ENCODE data around the gene ALS2.
A peak's percentile ranks its signal among the peaks of the same experiment; 100 is the strongest.
"Not testable (repeated sequence)": the region's sequence is repeated elsewhere in the genome, so short reads cannot be mapped to it uniquely, and the experiment has no call there.

Gene ALS2

GRCh38 chr2:201806442-201807170, 25.9 kb upstream of the ALS2 start, which contains the start of gene CDK15:
TSS of gene CDK15 (plus strand) at chr2:201806537. CDS start at chr2:201806665, 128 bp downstream.
- peak; percentile 80 for DNase-seq
- peak within 1 kb of the TSS; percentile 1 for H3K4me2 ChIP-seq (ENCODE audit: low read length, poor library complexity, severe bottlenecking)
- peak within 1 kb of the TSS; percentile 21 for H2BK15ac ChIP-seq (ENCODE audit: low read depth, poor library complexity, severe bottlenecking)
- H3K9ac ChIP-seq (ENCODE audit: low read length): peak within 1 kb of the TSS; percentile 80
- H3K18ac ChIP-seq (ENCODE audit: low read depth in 1 of 2, low read length in 2 of 2): peak within 1 kb of the TSS; percentile 1 to 71
- 24% methylated on average over 8 of the region's 10 CpGs for WGBS
- H2AK5ac ChIP-seq (ENCODE audit: low read length, severe bottlenecking): no peak within 1 kb of the TSS
- H4K8ac ChIP-seq (ENCODE audit: low read length): no peak within 1 kb of the TSS
- H3K4me1 ChIP-seq (ENCODE audit: control insufficient read depth, insufficient read depth, low read depth, low read length): peaks cover 6% of the 10 kb centered on the region
- H2BK12ac ChIP-seq (ENCODE audit: low read length in 2 of 2): peak within 1 kb of the TSS in 1 of 2 experiments; percentile 37
- H3K23ac ChIP-seq (ENCODE audit: low read length in 2 of 2): no peak within 1 kb of the TSS
- peak within 1 kb of the TSS in 1 of 2 experiments; percentile 68 for H3K4me3 ChIP-seq (ENCODE audit: insufficient read depth in 1 of 2, low read depth in 1 of 2, low read length in 2 of 2)
- H3K79me1 ChIP-seq (replicated peaks; ENCODE audit: low read length, poor library complexity, severe bottlenecking): no peaks in the 10 kb centered on the region
- H3K36me3 ChIP-seq (ENCODE audit: control insufficient read depth in 1 of 2, insufficient read depth in 2 of 2, low read depth in 1 of 2, low read length in 2 of 2): no peaks in the 10 kb centered on the region
- peak within 1 kb of the TSS; percentile 6 for H2AFZ ChIP-seq (ENCODE audit: low read depth, low read length)
- no peaks in the 10 kb centered on the region for H3K9me3 ChIP-seq (ENCODE audit: control insufficient read depth, low read length)
- no peak within 1 kb of the TSS for H2BK5ac ChIP-seq (ENCODE audit: low read depth, low read length, poor library complexity, severe bottlenecking)
- no peak within 1 kb of the TSS for H4K91ac ChIP-seq (ENCODE audit: low read length)
- H3K14ac ChIP-seq (ENCODE audit: low read length in 2 of 2): peak within 1 kb of the TSS in 1 of 2 experiments; percentile 2
- H3K27ac ChIP-seq (ENCODE audit: low read length, poor library complexity, severe bottlenecking): peak within 1 kb of the TSS; percentile 98
- H2BK120ac ChIP-seq (ENCODE audit: low read depth, low read length): no peak within 1 kb of the TSS
- H3K4ac ChIP-seq (ENCODE audit: low read depth in 1 of 2, low read length in 2 of 2): no peak within 1 kb of the TSS
- H3K27me3 ChIP-seq (ENCODE audit: control insufficient read depth in 1 of 2, insufficient read depth in 1 of 2, low read length in 2 of 2): no peaks in the 10 kb centered on the region

GRCh38 chr2:201798914-201799285, 18.2 kb upstream of the ALS2 start:
- H3K23ac ChIP-seq (ENCODE audit: low read length in 2 of 2); H2BK5ac ChIP-seq (ENCODE audit: low read depth, low read length, poor library complexity, severe bottlenecking); H3K14ac ChIP-seq (ENCODE audit: low read length in 2 of 2); H3K36me3 ChIP-seq (ENCODE audit: control insufficient read depth in 1 of 2, insufficient read depth in 2 of 2, low read depth in 1 of 2, low read length in 2 of 2); H3K4me1 ChIP-seq (ENCODE audit: control insufficient read depth, insufficient read depth, low read depth, low read length); H3K18ac ChIP-seq (ENCODE audit: low read depth in 1 of 2, low read length in 2 of 2); H4K91ac ChIP-seq (ENCODE audit: low read length); H3K27me3 ChIP-seq (ENCODE audit: control insufficient read depth in 1 of 2, insufficient read depth in 1 of 2, low read length in 2 of 2); H2BK120ac ChIP-seq (ENCODE audit: low read depth, low read length); H2BK12ac ChIP-seq (ENCODE audit: low read length in 2 of 2); H3K79me1 ChIP-seq (replicated peaks; ENCODE audit: low read length, poor library complexity, severe bottlenecking); H3K4me2 ChIP-seq (ENCODE audit: low read length, poor library complexity, severe bottlenecking); H2BK15ac ChIP-seq (ENCODE audit: low read depth, poor library complexity, severe bottlenecking); H2AFZ ChIP-seq (ENCODE audit: low read depth, low read length); H3K9ac ChIP-seq (ENCODE audit: low read length); H2AK5ac ChIP-seq (ENCODE audit: low read length, severe bottlenecking); H3K9me3 ChIP-seq (ENCODE audit: control insufficient read depth, low read length); H3K4ac ChIP-seq (ENCODE audit: low read depth in 1 of 2, low read length in 2 of 2); H3K4me3 ChIP-seq (ENCODE audit: insufficient read depth in 1 of 2, low read depth in 1 of 2, low read length in 2 of 2); H4K8ac ChIP-seq (ENCODE audit: low read length): not testable (repeated sequence)
- WGBS: 90% methylated on average over 2 of the region's 2 CpGs
- peak overlapping the region; percentile 99 for H3K27ac ChIP-seq (ENCODE audit: low read length, poor library complexity, severe bottlenecking)
- peak; percentile 44 for DNase-seq

- Histone ChIP-seq H4K91ac (ENCODE audit: low read length) (no peak overlapping the region), H3K4me3 (ENCODE audit: insufficient read depth in 1 of 2, low read depth in 1 of 2, low read length in 2 of 2) (no peak overlapping the region), H3K4me2 (ENCODE audit: low read length, poor library complexity, severe bottlenecking) (no peak overlapping the region), H3K27me3 (ENCODE audit: control insufficient read depth in 1 of 2, insufficient read depth in 1 of 2, low read length in 2 of 2) (no peaks in the 10 kb centered on the region), H3K27ac (ENCODE audit: low read length, poor library complexity, severe bottlenecking) (peak overlapping the region; percentile 99), H3K18ac (ENCODE audit: low read depth in 1 of 2, low read length in 2 of 2) (no peak overlapping the region), H3K79me1 (replicated peaks; ENCODE audit: low read length, poor library complexity, severe bottlenecking) (no peaks in the 10 kb centered on the region), H2BK12ac (ENCODE audit: low read length in 2 of 2) (no peak overlapping the region), H3K4ac (ENCODE audit: low read depth in 1 of 2, low read length in 2 of 2) (no peak overlapping the region), H3K9me3 (ENCODE audit: control insufficient read depth, low read length) (no peaks in the 10 kb centered on the region), H3K36me3 (ENCODE audit: control insufficient read depth in 1 of 2, insufficient read depth in 2 of 2, low read depth in 1 of 2, low read length in 2 of 2) (no peaks in the 10 kb centered on the region), H4K8ac (ENCODE audit: low read length) (no peak overlapping the region), H3K4me1 (ENCODE audit: control insufficient read depth, insufficient read depth, low read depth, low read length) (no peaks in the 10 kb centered on the region), H3K23ac (ENCODE audit: low read length in 2 of 2) (no peak overlapping the region), H2BK15ac (ENCODE audit: low read depth, poor library complexity, severe bottlenecking) (no peak overlapping the region), H3K9ac (ENCODE audit: low read length) (no peak overlapping the region), H2AK5ac (ENCODE audit: low read length, severe bottlenecking) (no peak overlapping the region), H2BK120ac (ENCODE audit: low read depth, low read length) (no peak overlapping the region), H2BK5ac (ENCODE audit: low read depth, low read length, poor library complexity, severe bottlenecking) (no peak overlapping the region), H3K14ac (ENCODE audit: low read length in 2 of 2) (no peak overlapping the region), H2AFZ (ENCODE audit: low read depth, low read length) (no peak overlapping the region)
- 19% methylated on average over 6 of the region's 7 CpGs for WGBS
- DNase-seq: peak; percentile 81
Measured at GRCh38 chr2:201798252-201798913, 17.6 kb upstream of the ALS2 start.

- Histone ChIP-seq H2BK120ac (ENCODE audit: low read depth, low read length) (no peak overlapping the region), H2AFZ (ENCODE audit: low read depth, low read length) (no peak overlapping the region), H3K9ac (ENCODE audit: low read length) (peak overlapping the region; percentile 35), H2BK15ac (ENCODE audit: low read depth, poor library complexity, severe bottlenecking) (no peak overlapping the region), H3K9me3 (ENCODE audit: control insufficient read depth, low read length) (no peaks in the 10 kb centered on the region), H2BK5ac (ENCODE audit: low read depth, low read length, poor library complexity, severe bottlenecking) (no peak overlapping the region), H2AK5ac (ENCODE audit: low read length, severe bottlenecking) (no peak overlapping the region), H3K27ac (ENCODE audit: low read length, poor library complexity, severe bottlenecking) (peak overlapping the region; percentile 99), H3K79me1 (replicated peaks; ENCODE audit: low read length, poor library complexity, severe bottlenecking) (no peaks in the 10 kb centered on the region), H3K4me1 (ENCODE audit: control insufficient read depth, insufficient read depth, low read depth, low read length) (no peaks in the 10 kb centered on the region), H3K4me3 (ENCODE audit: insufficient read depth in 1 of 2, low read depth in 1 of 2, low read length in 2 of 2) (no peak overlapping the region), H3K14ac (ENCODE audit: low read length in 2 of 2) (no peak overlapping the region), H3K18ac (ENCODE audit: low read depth in 1 of 2, low read length in 2 of 2) (no peak overlapping the region), H3K36me3 (ENCODE audit: control insufficient read depth in 1 of 2, insufficient read depth in 2 of 2, low read depth in 1 of 2, low read length in 2 of 2) (no peaks in the 10 kb centered on the region), H4K8ac (ENCODE audit: low read length) (no peak overlapping the region), H3K27me3 (ENCODE audit: control insufficient read depth in 1 of 2, insufficient read depth in 1 of 2, low read length in 2 of 2) (no peaks in the 10 kb centered on the region), H2BK12ac (ENCODE audit: low read length in 2 of 2) (no peak overlapping the region), H3K23ac (ENCODE audit: low read length in 2 of 2) (no peak overlapping the region), H3K4me2 (ENCODE audit: low read length, poor library complexity, severe bottlenecking) (no peak overlapping the region), H3K4ac (ENCODE audit: low read depth in 1 of 2, low read length in 2 of 2) (no peak overlapping the region), H4K91ac (ENCODE audit: low read length) (no peak overlapping the region)
- DNase-seq: peak; percentile 48
- WGBS: no CpG with 5 or more reads among the region's 5 CpGs
Measured at GRCh38 chr2:201797175-201797840, 16.6 kb upstream of the ALS2 start.

Data from mesenchymal stem cell (in vitro differentiated cells and primary cell).